Breast epithelium (tissue), 4 donors: Measurements from ENCODE around the gene ABCC10. TPM values are rescaled to one million over a fixed set of nuclear protein-coding genes. Genes with fewer than 3 reads are reported as not detected.

Experiments
- DNase-seq, 2 donors: peaks; one replicate each; pipeline ENCODE4 v3.0.0-alpha.2; 2019; ENCODE audit warnings: low spot score in 2 of 2
- H3K27ac ChIP-seq, 2 donors: fragments of 200-600 bp; sonication (generic) in 1 of 2; one replicate each; pipeline ENCODE4 v1.5.1; 2016 to 2019; ENCODE audit warnings: mild to moderate bottlenecking in 1 of 2
- H3K27me3 ChIP-seq, 2 donors: fragments of 200-600 bp; sonication (generic) in 1 of 2; one replicate each; pipeline versions ENCODE4 v1.5.1 to v1.6.0; 2017 to 2019; ENCODE audit warnings: control low read depth in 1 of 2, mild to moderate bottlenecking in 1 of 2
- H3K36me3 ChIP-seq: fragments of 200-600 bp; one replicate; pipeline ENCODE4 v1.5.1; 2019
- H3K4me1 ChIP-seq, 2 donors: fragments of 200-600 bp; sonication (generic); one replicate each; pipeline ENCODE4 v1.5.1; 2016 to 2019; ENCODE audit warnings: control low read depth in 1 of 2
- H3K4me3 ChIP-seq, 3 donors: fragments of 200-600 bp; sonication (generic); 1 replicate in 2 of 3; 2 replicates in 1 of 3; pipeline ENCODE4 v1.5.1; 2016 to 2019; ENCODE audit warnings: mild to moderate bottlenecking in 3 of 3, moderate library complexity in 2 of 3
- H3K9me3 ChIP-seq, 2 donors: fragments of 200-600 bp; sonication (generic) in 1 of 2; one replicate each; pipeline ENCODE4 v1.5.1; 2016 to 2019; ENCODE audit warnings: control low read depth in 1 of 2
- CTCF ChIP-seq, 3 donors: fragments of 450-650 bp; IDR thresholded peaks; one replicate each; pipeline ENCODE4 v1.5.1; 2016 to 2017; ENCODE audit warnings: antibody characterized with exemption in 3 of 3, mild to moderate bottlenecking in 3 of 3, moderate library complexity in 3 of 3
- POLR2A ChIP-seq: fragments of 450-650 bp; IDR thresholded peaks from one replicate; pipeline ENCODE4 v1.6.1; 2016; ENCODE audit warnings: antibody characterized with exemption, mild to moderate bottlenecking, moderate library complexity
- POLR2AphosphoS5 ChIP-seq, 3 donors: sonication (generic); formaldehyde crosslinking; IDR thresholded peaks; one replicate each; pipeline ENCODE4 v1.6.1; 2017; ENCODE audit warnings: antibody characterized with exemption in 3 of 3
- intact Hi-C: fragments of 100-400 bp; cut with DNase I; formaldehyde crosslinking; loops from one replicate; pipeline ENCODE4 v1.15.1; 2023; ENCODE audit warnings: low total_unique reads
- total RNA-seq, 3 donors: library from RNA; depleted of rRNA; stranded (reverse); fragments of >200 nt; gene quantifications; one replicate each; pipeline ENCODE4 v1.1.0, GENCODE V29; 2016

The ABCC10 gene
- total RNA-seq, 3 donors from 2014 or later, result 9.0 to 19.9 (median 12.1) TPM

- H3K9me3 ChIP-seq, result no peaks in the 10 kb centered on the region
- no peak for DNase-seq
- peak overlapping the region; percentile 70 to 96 (median 72) for H3K4me3 ChIP-seq
- H3K4me1 ChIP-seq, result peaks cover 6 to 8% of the 10 kb centered on the region in 2 donors
- peak in 1 of 3 donors; percentile 15 for TF ChIP-seq POLR2AphosphoS5 (IDR thresholded peaks at IDR 0.05)
- no peak for TF ChIP-seq POLR2A
- intact Hi-C loops, result no loop called here
- H3K36me3 ChIP-seq, result no peaks in the 10 kb centered on the region
- H3K27ac ChIP-seq, result peak overlapping the region; percentile 83 to 93
- H3K27me3 ChIP-seq, result no peaks in the 10 kb centered on the region
Observed at GRCh38 chr6:43426928-43427405, 374 bp upstream of the ABCC10 start.

- Histone ChIP-seq H3K27ac (peak overlapping the region; percentile 83 to 93), H3K9me3 (no peaks in the 10 kb centered on the region), H3K27me3 (no peaks in the 10 kb centered on the region), H3K36me3 (no peaks in the 10 kb centered on the region), H3K4me1 (peaks cover 6 to 8% of the 10 kb centered on the region in 2 donors), H3K4me3 (peak overlapping the region; percentile 70 to 96 (median 72))
- intact Hi-C loops, result no loop called here
- TF ChIP-seq POLR2A, result no peak
- no peak for TF ChIP-seq CTCF (IDR thresholded peaks at IDR 0.05)
- TF ChIP-seq POLR2AphosphoS5 (IDR thresholded peaks at IDR 0.05), result no peak
- no peak for DNase-seq
Observed at GRCh38 chr6:43428112-43428570, 800 bp downstream of the ABCC10 start.

- no peak for DNase-seq
- peak overlapping the region; percentile 83 to 93 for H3K27ac ChIP-seq
- H3K9me3 ChIP-seq, result no peaks in the 10 kb centered on the region
- H3K4me3 ChIP-seq, result peak overlapping the region in 2 of 3 donors; percentile 70 to 96
- peaks cover 6 to 8% of the 10 kb centered on the region in 2 donors for H3K4me1 ChIP-seq
- H3K36me3 ChIP-seq, result no peaks in the 10 kb centered on the region
- intact Hi-C loops, result no loop called here
- TF ChIP-seq POLR2A, result no peak
- TF ChIP-seq CTCF (IDR thresholded peaks at IDR 0.05), result no peak
- TF ChIP-seq POLR2AphosphoS5 (IDR thresholded peaks at IDR 0.05), result no peak
- H3K27me3 ChIP-seq, result no peaks in the 10 kb centered on the region
Observed at GRCh38 chr6:43428874-43429273, 1.5 kb downstream of the ABCC10 start.

- TF ChIP-seq CTCF (IDR thresholded peaks at IDR 0.05) (no peak), POLR2AphosphoS5 (IDR thresholded peaks at IDR 0.05) (no peak), POLR2A (no peak)
- Histone ChIP-seq H3K27ac (no peak overlapping the region), H3K4me3 (no peak overlapping the region), H3K36me3 (no peaks in the 10 kb centered on the region), H3K9me3 (no peaks in the 10 kb centered on the region), H3K27me3 (no peaks in the 10 kb centered on the region), H3K4me1 (peaks cover 6 to 24% of the 10 kb centered on the region in 2 donors)
- no peak for DNase-seq
- intact Hi-C loops, result no loop called here
Observed at GRCh38 chr6:43432009-43432945, 4.9 kb downstream of the ABCC10 start.

GRCh38 chr6:43433148-43433547 is 5.8 kb downstream of the ABCC10 start:
- no peaks in the 10 kb centered on the region for H3K9me3 ChIP-seq

More at GRCh38 chr6:43433148-43433547, 5.8 kb downstream of the ABCC10 start:
- H3K4me1 ChIP-seq, result peaks cover 6 to 29% of the 10 kb centered on the region in 2 donors
- no peaks in the 10 kb centered on the region for H3K27me3 ChIP-seq
- no peak overlapping the region for H3K27ac ChIP-seq
- no peak overlapping the region for H3K4me3 ChIP-seq
- DNase-seq, result no peak
- intact Hi-C loops, result no loop called here
- no peaks in the 10 kb centered on the region for H3K36me3 ChIP-seq
- TF ChIP-seq POLR2AphosphoS5 (IDR thresholded peaks at IDR 0.05) (no peak), POLR2A (no peak), CTCF (IDR thresholded peaks at IDR 0.05) (no peak)
